HG03571 (cell line): ENCODE results near the gene OTOA.
"Not testable (repeated sequence)": the region's sequence is repeated elsewhere in the genome, so short reads cannot be mapped to it uniquely, and the experiment has no call there.

ENCODE experiments used
- ATAC-seq: cut with Tn5 transposase; IDR thresholded peaks from one replicate; pipeline ENCODE4 v1.9.1; 2021; ENCODE audit not compliant: unreplicated experiment

Gene OTOA

GRCh38 chr16:21717608-21718007, 53.8 kb downstream of the OTOA start:
- no peak for ATAC-seq

- ATAC-seq: no peak
These were observed 55.5 kb downstream of the OTOA start for GRCh38 chr16:21719283-21719682.

- ATAC-seq: no peak
These were observed 56.8 kb downstream of the OTOA start for GRCh38 chr16:21720533-21720932.

- ATAC-seq: no peak
These were observed 59.1 kb downstream of the OTOA start for GRCh38 chr16:21722771-21723455.

GRCh38 chr16:21723532-21723931, 59.8 kb downstream of the OTOA start:
- no peak for ATAC-seq

- no peak for ATAC-seq
These were observed 63.6 kb downstream of the OTOA start for GRCh38 chr16:21727344-21727743.

GRCh38 chr16:21731233-21731632, 67.5 kb downstream of the OTOA start:
- not testable (repeated sequence) for ATAC-seq

GRCh38 chr16:21740637-21741036, 76.9 kb downstream of the OTOA start:
- not testable (repeated sequence) for ATAC-seq

- ATAC-seq: not testable (repeated sequence)
These were observed 92.7 kb downstream of the OTOA start for GRCh38 chr16:21756192-21757079.

GRCh38 chr16:21757080-21757671, 93.4 kb downstream of the OTOA start:
- peak; percentile 86 for ATAC-seq

GRCh38 chr16:21768280-21768679, 104.5 kb downstream of the OTOA start:
- not testable (repeated sequence) for ATAC-seq

- not testable (repeated sequence) for ATAC-seq
These were observed 105.0 kb downstream of the OTOA start for GRCh38 chr16:21768810-21769209.

- ATAC-seq: not testable (repeated sequence)
These were observed 105.5 kb downstream of the OTOA start for GRCh38 chr16:21769284-21769683.

GRCh38 chr16:21770584-21770983, 106.8 kb downstream of the OTOA start:
- ATAC-seq: not testable (repeated sequence)

GRCh38 chr16:21772547-21773206, 108.9 kb downstream of the OTOA start:
- ATAC-seq: not testable (repeated sequence)

GRCh38 chr16:21773207-21773553, 109.4 kb downstream of the OTOA start:
- not testable (repeated sequence) for ATAC-seq

GRCh38 chr16:21780525-21780924, 116.8 kb downstream of the OTOA start:
- ATAC-seq: not testable (repeated sequence)

GRCh38 chr16:21790506-21790905, 126.7 kb downstream of the OTOA start:
- ATAC-seq: not testable (repeated sequence)

GRCh38 chr16:21793310-21793709, 129.5 kb downstream of the OTOA start:
- not testable (repeated sequence) for ATAC-seq

GRCh38 chr16:21798601-21799000, 134.8 kb downstream of the OTOA start:
- not testable (repeated sequence) for ATAC-seq
